Skeletal muscle cell (primary cell): ENCODE data around the gene BRICD5.

ENCODE experiments used
- DNase-seq: peaks from one replicate; pipeline ENCODE4 v3.0.0-alpha.2; 2010; ENCODE audit warnings: low read depth
- H3K4me3 ChIP-seq: 2 replicates; pipeline ENCODE4 v1.5.1; 2011; ENCODE audit warnings: low read depth, mild to moderate bottlenecking, control low read depth, low read length, moderate library complexity

The BRICD5 gene

DNA sequence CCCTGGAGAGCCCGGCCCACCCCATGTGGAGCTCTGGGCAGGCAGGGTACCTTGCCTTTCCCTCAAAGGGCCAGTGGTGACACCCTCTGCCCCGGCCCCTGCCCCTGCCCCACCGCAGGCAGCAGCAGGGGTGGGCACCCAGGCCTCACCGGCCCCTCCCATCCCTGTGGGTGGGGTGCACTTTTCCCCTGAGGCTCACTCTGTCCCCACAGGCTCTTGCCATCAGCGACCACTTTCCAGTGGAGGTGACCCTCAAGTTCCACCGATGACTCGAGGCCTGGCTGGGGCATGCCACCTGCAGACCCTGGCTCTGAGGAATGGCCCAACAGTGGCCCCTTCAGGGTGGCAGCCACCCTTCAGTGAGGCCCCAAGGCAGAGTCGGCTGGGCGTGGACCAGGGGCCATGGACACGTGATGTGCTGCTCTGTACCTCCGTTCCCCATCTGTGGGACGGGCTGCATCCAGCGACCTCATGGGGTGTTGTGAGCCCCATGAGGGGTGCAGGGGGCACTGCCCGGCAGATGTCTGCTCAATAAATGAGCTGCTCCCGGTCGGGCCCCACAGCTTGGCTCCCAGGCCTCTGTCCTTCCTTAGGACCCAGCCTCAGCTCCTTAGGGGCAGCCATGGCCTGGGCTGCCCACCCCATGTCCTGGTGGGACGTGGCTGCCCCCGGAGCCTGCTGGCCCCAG lies 27.6 kb upstream of the BRICD5 start:
- no peak overlapping the region for H3K4me3 ChIP-seq
- DNase-seq, result no peak

DNA sequence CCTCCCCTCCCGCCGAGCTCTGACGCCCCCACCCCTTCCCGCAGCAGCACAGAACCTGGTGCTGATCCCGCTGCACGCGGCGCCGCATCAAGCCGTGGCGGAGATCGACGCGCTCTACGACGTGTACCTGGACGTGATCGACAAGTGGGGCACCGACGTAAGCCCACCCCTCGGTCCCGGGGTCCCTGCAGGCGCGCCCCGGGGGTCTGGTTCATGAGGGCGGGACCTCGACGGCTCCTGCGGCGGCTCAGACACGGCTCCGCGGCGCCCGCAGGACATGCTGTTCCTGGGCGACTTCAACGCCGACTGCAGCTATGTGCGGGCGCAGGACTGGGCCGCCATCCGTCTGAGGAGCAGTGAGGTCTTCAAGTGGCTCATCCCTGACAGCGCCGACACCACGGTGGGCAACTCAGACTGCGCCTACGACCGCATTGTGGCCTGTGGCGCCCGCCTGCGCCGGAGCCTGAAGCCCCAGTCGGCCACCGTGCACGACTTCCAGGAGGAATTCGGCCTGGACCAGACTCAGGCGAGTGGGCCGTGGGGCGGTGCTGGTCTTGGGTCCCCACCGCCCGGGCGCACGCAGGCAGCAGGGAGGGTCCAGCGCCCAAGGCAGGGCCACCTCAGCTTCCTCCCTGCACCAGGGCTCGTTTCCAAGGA lies 27.0 kb upstream of the BRICD5 start:
- DNase-seq, result no peak
- H3K4me3 ChIP-seq, result no peak overlapping the region

DNA sequence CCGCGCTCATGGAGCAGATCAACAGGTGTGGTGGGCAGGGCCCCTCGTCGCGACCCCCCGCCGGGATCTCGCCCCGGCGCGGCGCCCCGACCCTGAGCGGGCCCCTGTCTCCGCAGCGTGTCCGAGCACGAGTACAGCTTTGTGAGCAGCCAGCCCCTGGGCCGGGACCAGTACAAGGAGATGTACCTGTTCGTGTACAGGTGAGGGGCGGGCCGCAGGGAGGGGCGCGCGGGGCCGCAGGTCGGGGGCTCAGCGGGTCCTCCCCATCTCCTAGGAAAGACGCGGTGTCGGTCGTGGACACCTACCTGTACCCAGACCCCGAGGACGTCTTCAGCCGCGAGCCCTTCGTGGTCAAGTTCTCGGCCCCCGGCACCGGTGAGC lies 26.4 kb upstream of the BRICD5 start:
- DNase-seq, result no peak
- H3K4me3 ChIP-seq, result peak overlapping the region; percentile 41

DNA sequence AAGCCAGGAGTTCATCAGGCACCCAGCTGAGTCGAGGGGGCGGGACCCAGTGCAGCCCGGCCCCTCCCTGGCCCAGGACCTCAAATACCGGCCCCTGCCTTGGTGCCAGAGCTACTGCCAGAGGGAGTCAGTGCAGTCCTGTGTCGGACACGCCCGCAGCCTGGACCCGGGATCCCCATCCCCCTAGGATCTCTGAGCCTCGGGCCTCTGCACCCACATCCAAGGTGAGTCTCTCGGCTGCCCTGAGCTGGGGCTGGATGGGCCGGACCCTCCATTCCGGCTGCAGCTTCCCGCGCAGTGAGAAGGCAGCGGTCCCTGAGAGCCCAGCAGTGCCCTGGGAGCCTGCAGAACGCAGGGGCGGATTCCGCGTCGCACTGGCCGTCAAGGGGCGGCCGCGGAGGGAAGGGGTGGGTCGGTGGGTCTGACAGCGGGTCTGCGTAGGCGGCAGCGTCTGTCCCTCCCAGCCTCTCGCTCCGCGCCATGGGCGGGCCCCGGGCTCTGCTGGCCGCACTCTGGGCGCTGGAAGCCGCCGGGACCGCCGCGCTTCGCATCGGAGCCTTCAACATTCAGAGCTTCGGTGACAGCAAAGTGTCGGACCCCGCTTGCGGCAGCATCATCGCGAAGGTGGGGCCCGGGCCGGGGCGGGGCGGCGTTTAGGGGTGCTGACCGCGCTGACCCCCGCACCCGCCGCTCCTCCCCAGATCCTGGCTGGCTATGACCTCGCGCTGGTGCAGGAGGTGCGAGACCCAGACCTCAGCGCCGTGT lies 25.9 kb upstream of the BRICD5 start, which contains the start of gene DNASE1L2:
TSS of gene DNASE1L2 (plus strand) at position 108 of the 765 bp plus-strand sequence. CDS start at position 481, 373 bp downstream.
- no peak for DNase-seq
- peak within 1 kb of the TSS; percentile 41 for H3K4me3 ChIP-seq

DNA sequence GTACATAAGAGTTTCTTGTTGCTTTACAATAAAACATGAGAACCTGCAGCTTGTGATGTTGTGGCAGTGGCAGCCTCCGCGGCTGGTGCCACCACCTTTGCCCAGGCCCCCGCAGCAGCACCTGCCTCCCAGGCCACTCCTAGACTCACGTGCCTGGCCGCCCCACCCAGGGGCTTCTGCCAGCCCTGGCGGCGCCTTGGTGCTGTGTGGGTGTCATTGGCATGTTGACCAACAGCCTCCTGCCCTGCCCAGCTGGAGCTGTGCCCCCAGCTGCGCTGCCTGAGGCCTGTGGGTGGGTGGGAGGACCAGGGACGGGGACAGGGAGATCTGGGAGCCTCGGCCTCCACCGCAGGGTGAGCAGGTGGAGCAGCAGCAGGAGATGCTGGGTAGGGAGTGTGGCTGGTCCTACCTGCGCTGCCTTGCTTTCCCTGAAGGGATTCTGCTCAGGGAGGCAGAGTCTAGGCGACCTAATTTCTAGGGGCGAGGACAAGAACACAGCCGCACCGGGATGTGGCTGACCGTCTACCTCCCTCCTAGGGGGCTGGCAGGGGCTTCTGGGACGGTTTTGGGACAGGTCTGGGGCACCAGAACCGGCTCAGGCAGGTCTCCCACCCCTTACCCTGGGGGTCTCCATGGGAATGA lies 25.2 kb upstream of the BRICD5 start:
- H3K4me3 ChIP-seq, result no peak overlapping the region
- no peak for DNase-seq

DNA sequence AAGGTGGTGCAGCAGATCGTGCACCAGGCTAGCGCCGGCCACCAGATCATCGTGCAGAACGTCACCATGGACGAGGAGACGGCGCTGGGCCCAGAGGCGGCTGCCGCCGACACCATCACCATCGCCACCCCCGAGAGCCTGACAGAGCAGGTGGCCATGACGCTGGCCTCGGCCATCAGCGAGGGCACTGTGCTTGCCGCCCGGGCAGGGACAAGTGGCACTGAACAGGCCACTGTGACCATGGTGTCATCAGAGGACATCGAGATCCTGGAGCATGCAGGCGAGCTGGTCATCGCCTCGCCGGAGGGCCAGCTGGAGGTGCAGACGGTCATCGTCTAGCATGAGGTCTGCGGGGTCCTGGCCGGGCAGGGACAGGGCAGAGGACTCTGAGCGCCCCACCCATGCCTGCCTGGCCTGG lies 24.6 kb upstream of the BRICD5 start:
- no peak for DNase-seq
- H3K4me3 ChIP-seq, result no peak overlapping the region

DNA sequence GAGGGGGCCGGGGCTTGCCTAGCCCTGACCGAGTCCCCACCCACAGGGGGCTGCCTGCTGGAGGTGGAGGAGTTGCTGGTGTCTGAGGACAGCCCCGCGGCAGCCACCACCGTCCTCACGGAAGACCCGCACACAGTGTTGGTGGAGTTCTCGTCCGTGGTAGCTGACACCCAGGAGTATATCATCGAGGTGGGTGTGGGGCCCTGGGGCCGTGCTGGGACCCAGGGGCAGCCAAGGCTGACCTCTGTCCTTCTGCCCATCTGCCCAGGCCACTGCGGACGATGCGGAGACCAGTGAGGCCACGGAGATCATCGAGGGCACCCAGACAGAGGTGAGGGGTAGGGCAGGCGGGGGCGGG lies 24.1 kb upstream of the BRICD5 start:
- H3K4me3 ChIP-seq, result no peak overlapping the region
- DNase-seq, result no peak

DNA sequence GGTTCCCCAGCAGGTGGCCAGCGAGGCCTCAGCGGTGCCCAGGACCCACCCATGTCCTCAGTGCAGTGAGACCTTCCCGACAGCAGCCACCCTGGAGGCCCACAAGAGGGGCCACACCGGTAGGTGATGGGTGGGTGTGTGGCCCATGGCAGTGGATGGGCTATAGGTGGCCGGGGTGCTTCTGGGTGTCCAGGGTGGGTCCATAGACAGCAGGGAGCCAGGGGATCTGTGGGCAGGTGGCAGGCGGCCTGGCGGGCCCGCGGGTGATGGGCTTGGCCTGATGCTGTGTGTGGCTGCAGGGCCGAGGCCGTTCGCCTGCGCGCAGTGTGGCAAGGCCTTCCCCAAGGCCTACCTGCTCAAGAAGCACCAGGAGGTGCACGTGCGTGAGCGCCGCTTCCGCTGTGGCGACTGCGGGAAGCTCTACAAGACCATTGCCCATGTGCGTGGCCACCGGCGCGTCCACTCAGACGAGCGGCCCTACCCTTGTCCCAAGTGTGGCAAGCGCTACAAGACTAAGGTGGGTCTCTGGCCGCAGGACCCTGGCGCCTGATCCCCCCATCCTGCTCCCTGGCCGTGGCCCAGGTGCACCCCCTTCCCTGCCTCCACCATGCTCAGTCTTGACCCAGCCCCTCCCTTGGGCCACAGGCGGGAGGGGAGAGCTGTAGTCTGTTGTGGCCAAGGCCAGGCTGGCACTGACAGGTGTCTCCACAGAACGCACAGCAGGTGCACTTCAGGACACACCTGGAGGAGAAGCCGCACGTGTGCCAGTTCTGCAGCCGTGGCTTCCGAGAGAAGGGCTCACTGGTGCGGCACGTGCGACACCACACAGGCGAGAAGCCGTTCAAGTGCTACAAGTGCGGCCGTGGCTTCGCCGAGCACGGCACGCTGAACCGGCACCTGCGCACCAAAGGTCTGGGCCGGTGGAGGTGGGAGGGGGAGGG lies 23.5 kb upstream of the BRICD5 start:
- no peak overlapping the region for H3K4me3 ChIP-seq

DNA sequence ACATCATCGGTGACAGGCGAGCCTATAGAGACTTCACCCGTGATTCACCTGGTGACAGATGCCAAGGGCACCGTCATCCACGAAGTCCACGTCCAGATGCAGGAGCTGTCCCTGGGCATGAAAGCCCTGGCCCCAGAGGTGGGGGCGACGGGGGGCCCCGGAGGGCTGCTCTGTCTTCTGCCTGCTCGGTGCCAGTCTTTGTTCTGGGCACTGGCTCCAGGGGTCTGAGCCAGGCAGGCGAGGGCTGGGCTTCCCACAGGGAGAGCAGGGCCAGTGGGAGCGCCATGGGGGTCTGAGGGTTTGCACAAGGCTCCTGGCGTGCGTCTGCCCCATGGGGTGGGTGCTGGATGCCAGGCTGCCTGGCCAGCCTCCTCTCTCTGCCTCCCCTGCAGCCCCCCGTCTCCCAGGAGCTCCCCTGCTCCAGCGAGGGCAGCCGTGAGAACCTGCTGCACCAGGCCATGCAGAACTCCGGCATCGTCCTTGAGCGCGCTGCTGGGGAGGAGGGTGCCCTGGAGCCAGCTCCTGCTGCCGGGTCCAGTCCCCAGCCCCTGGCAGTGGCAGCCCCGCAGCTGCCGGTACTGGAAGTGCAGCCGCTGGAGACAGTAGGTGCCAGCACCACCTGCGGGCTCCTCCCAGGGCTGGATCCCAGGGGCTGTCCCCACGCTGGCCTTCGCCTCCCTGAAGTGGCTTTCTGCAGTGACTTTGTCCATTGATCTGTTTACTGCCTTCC lies 22.5 kb upstream of the BRICD5 start:
- H3K4me3 ChIP-seq, result no peak overlapping the region
- DNase-seq, result no peak

More for the DNA sequence above, 23.5 kb upstream of the BRICD5 start:
- DNase-seq, result no peak

DNA sequence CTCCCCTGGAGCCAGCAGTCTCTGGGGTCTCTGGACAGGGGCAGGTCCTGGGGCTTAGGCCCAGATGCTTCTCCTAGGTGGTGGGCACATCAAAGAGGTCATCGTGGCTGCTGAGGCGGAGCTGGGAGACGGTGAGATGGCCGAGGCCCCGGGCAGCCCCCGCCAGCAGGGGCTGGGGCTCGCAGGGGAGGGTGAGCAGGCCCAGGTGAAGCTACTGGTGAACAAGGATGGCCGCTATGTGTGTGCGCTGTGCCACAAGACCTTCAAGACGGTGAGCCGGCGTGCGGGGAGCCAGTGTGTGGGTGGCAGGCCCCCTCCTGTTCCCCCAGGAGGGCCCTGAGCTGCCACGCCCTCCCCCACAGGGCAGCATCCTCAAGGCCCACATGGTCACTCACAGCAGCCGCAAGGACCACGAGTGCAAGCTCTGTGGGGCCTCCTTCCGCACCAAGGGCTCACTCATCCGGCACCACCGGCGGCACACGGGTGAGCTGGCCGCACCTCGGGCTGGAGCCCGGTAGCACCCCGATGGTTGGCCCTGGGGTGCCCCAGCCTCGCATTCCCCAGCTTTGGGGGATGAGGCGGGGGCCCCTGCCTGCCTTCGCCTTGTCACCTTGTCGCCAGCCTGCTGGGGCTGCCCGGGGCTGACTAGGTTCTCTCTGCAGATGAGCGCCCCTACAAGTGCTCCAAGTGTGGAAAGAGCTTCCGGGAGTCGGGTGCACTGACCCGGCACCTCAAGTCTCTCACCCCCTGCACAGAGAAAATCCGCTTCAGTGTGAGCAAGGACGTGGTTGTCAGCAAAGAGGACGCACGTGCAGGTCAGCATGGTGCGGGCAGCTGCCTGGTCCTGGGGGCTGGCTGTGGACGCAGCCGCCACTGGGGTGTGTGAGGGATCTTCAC lies 21.7 kb upstream of the BRICD5 start:
- DNase-seq, result no peak
- H3K4me3 ChIP-seq, result no peak overlapping the region

DNA sequence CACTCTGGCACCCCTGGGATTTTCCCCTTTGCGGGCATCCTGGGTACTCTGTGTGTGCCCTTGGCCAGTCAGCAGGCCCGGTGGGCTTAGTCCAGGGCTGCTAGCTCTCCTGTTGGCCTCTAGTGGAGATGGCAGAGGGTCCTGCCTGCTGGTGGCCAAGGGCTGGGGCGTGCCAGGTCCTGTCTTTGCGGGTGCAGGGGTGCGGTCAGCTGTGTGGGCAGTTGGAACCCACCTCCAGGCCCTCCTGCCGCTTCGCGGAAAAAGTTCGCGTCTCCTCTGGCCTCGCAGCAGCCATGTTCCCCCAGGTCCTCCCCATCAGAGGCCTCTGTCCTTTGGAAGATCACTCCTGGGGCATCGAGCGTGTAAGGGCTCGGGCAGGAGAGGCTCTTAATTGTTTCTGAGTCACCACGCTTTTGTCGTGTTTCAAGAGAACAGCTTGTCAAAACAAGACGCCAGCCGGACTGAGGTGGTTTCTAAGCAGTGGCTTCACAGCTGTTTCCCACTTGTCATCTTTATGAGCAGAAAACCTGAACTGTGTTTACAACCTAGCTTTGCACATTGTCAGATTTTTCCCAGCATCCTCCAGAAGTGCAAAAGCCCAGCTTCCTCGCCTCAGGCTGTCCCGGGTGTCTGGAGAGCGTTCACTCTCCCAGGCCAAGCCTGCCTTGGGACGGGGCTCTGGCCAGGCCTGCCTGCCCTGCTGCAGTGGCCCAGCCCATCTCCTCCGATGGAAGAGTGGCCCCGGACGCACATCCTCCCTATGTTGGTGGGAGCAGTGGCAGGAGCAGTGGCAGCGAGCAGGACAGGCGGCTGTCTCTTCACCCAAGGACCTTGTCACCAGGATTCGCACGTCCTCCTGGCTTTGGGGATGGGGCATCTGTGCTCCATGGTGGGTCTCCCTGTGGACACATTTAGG lies 20.6 kb upstream of the BRICD5 start:
- H3K4me3 ChIP-seq, result no peak overlapping the region
- peak; percentile 27 for DNase-seq

DNA sequence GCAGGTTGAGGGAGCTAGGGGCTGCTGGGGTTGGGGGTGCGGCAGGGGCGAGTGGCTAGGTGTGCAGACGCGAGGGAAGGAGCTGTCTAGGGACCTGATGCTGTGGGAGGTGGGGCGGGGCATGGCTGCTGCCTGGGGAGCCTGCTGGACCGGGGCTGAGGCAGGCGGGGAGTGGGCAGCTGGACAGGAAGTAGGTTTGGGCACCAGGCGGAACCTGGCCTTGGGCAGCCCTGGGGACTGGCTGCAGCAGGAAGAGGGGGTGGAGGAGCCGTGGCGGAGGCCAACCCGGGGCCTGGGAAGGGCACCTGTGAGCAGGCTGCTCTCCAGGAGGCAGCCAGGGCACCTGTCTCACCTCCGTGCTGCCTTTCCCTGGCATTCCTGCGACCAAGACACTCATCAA lies 19.7 kb upstream of the BRICD5 start:
- DNase-seq, result no peak
- no peak overlapping the region for H3K4me3 ChIP-seq

DNA sequence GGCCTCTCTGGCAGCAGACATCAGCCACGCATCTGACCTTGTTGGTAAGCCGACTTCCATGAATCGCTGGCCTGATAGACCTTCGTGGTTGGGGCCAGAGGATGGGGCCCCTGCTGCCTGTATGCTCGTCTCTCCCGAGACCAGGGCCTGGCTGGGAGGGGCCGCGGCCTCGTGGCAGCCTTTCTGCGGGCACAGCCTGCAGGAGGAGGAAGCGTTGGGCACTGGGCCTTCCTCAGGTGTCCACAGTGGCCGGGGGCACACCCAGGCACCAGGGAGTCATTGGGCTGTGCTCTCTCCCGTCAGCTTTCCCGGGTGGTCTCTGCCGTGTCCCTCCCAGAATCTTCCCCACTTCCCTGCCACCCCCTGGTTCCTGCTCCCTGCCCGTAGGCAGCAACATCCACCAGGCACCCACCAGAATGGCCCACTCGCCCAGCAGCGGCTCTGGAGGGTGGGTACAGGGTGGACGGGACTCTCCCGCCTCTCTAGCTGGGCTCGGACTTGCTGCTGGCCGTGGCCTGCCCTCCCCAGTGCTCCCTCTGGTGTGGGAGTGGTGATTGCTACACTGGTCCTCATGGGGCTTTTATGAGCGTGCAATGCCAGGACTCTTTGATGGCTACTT lies 19.1 kb upstream of the BRICD5 start:
- DNase-seq, result no peak
- no peak overlapping the region for H3K4me3 ChIP-seq

DNA sequence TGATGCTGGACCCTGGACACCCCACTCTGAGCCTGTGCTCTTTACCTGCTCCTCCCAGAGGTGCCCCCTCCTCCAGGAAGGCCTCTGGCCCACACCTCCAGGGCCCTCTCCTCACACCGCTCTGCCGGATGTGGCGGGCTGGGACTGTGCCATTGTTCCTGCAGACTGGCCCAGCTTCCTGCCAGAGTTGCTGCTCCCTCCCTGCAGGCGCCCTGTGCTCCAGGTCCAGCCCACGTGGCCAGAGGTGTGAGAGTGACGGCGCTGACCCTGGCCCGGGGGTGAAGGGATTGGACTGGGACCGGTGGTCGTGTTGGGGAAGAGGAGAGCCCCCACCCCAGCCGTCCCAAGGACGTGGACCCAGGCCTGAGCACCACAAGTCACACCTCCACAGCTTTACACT lies 18.4 kb upstream of the BRICD5 start:
- no peak overlapping the region for H3K4me3 ChIP-seq
- no peak for DNase-seq

DNA sequence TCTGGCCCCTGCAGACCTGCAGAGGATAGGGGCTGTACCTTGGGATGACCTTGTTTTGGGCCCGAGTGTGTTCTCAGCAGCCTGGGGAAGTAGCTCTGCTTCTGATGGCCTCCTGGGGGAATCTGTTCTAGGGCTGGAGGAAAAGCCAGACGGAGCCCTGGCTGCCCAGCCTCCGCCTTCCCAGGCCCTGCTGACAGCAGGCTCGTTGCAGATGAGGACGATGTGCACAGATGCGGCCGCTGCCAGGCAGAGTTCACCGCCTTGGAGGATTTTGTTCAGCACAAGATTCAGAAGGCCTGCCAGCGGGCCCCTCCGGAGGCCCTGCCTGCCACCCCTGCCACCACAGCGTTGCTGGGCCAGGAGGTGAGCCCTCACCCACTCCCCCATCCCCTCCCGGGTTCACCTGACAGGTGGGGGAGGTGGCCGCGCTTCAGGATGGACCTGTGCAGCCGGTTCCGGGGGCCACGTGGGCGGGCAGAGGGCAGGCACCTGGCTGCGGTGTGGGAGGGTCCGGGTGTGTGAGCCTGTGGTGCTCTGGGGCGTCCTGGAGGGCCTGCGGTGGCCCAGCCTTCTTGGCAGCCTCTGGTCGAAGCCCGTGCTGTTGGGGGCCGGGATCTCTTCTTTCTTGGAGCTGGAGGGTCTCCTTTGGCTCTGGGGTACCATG lies 17.6 kb upstream of the BRICD5 start:
- DNase-seq, result no peak
- no peak overlapping the region for H3K4me3 ChIP-seq

DNA sequence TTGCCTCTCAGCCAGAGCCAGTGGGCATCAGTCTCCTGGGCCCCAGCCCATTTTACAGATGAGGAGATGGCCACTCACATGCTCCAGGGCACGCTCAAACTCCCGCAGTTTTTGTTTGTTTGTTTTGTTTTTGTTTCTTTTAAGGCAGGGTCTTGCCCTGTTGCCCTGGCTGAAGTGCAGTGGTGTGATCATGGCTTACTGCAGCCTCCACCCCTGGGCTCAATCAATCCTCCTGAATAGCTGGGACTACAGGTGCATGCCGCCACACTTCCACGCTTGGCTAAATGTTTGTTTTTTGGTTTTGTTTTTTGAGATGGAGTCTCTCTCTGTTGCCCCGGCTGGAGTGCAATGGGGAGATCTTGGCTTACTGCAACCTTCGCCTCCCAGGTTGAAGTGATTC lies 16.3 kb upstream of the BRICD5 start:
- H3K4me3 ChIP-seq, result no peak overlapping the region
- no peak for DNase-seq
